Measurements from ENCODE around the gene COPS7B.

DNA sequence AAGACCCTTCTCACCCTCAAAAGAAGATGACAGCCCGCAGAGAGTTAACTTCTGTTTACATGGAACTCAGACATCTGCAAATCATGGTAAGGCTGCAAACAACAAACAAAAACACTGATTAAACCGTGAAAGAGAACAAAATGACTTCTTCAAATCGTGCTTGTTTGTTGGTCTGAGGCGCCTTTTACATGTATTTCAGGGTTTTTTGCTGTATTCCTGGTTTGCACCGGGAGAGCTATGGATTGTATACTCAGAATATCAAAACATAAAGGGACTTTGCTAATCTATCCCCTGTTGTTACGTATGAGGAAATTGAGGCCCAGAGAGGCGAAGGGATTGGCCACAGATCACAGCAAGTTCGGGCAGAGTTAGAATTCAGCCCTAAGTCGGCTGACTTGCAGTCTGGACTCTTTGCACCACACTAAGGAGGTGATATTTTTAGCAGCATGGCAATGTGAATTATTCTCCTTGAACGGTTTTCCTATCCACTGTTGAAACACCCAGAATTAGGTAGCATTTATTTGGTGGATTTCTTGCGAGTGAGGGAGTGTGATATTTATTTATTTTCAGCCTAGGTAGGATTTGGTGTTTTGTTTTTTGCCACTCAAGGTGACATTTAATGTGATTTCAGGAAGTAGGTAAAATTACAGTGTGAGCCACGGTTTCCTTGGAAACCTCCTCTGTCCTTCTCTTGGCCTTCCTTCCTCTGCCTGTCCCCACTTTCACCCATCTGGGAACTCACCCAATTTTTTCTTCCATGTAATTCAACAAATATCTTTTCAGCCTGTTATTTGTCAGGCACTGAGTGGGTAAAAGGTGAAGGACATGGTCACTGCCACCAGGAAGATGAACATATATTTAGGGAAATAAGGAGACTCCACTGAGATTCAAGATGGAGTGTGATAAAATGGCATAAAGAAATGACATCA, 4.2 kb upstream of the COPS7B start:
- no peak for TF ChIP-seq POLR2A (IDR thresholded peaks at IDR 0.05)
- TF ChIP-seq, protein P1, sequence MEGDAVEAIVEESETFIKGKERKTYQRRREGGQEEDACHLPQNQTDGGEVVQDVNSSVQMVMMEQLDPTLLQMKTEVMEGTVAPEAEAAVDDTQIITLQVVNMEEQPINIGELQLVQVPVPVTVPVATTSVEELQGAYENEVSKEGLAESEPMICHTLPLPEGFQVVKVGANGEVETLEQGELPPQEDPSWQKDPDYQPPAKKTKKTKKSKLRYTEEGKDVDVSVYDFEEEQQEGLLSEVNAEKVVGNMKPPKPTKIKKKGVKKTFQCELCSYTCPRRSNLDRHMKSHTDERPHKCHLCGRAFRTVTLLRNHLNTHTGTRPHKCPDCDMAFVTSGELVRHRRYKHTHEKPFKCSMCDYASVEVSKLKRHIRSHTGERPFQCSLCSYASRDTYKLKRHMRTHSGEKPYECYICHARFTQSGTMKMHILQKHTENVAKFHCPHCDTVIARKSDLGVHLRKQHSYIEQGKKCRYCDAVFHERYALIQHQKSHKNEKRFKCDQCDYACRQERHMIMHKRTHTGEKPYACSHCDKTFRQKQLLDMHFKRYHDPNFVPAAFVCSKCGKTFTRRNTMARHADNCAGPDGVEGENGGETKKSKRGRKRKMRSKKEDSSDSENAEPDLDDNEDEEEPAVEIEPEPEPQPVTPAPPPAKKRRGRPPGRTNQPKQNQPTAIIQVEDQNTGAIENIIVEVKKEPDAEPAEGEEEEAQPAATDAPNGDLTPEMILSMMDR (IDR thresholded peaks at IDR 0.05): no peak

All from transverse colon (tissue), 3 donors.